Erythroblast (primary cell): ENCODE results near the gene CBARP.
"Not testable (repeated sequence)": the region's sequence is repeated elsewhere in the genome, so short reads cannot be mapped to it uniquely, and the experiment has no call there.

Experiments used
- DNase-seq, 2 experiments: peaks; one replicate each; lab custom pipeline; 2025; lab: John Stamatoyannopoulos, UW
- GATA1 ChIP-seq: IDR thresholded peaks from 2 replicates; pipeline ENCODE4 v1.6.1; 2011; ENCODE audit warnings: low read depth, mild to moderate bottlenecking, control low read depth, low read length, moderate library complexity
- POLR2A ChIP-seq: IDR thresholded peaks from 2 replicates; pipeline ENCODE4 v1.6.1; 2011; ENCODE audit warnings: mild to moderate bottlenecking, low read length

The CBARP gene

GRCh38 chr19:1248139-1248785, 10.5 kb upstream of the CBARP start, which contains the start of gene MIDN:
MIDN (plus strand) TSS chr19:1248583; CDS start chr19:1250297, 1,714 bp downstream.
- DNase-seq: peak; percentile 88 to 90
- TF ChIP-seq POLR2A (peak; percentile 28), GATA1 (no peak)

GRCh38 chr19:1247748-1248138, 9.9 kb upstream of the CBARP start:
- TF ChIP-seq POLR2A (no peak), GATA1 (no peak)
- DNase-seq: no peak

GRCh38 chr19:1246265-1247087, 8.7 kb upstream of the CBARP start:
- not testable (repeated sequence) for DNase-seq

DNA sequence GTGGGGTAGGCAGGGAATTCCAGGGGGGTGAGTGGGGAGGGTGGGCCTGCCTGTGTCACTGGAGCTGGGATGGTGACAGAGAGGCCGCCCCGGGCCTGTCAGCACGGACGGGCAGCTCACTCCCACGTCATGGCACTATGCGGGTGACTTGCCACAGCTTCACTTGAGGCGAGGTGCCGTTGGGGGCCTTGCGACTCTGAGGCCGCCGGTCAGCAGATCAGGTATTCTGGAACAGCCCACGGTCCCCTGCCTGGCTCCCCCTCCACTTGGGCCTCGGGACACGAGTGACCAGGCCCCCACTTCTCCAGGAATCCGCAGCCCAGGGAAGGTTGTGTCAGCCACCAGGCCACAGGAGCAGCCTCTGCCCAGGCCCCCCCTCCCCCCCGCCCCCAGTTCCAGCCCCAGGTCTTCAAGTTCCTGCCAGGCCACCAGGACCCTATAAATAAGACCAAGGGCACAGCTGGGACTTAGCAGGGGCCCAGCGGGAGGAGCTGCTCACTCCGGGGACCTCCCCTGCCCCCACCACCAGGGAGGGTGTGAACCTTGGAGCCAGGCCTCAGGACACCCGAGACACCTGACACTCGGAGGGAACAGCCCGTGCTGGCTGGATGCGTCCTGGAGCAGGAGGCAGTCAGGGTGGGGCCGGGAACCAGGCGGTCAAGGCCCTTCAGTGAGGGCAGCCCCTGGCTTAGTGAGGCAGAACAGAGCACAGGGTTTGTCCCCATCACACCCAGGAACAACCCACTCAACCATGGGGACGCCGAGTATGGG, 7.9 kb upstream of the CBARP start:
- TF ChIP-seq POLR2A (no peak), GATA1 (no peak)
- DNase-seq: no peak

DNA sequence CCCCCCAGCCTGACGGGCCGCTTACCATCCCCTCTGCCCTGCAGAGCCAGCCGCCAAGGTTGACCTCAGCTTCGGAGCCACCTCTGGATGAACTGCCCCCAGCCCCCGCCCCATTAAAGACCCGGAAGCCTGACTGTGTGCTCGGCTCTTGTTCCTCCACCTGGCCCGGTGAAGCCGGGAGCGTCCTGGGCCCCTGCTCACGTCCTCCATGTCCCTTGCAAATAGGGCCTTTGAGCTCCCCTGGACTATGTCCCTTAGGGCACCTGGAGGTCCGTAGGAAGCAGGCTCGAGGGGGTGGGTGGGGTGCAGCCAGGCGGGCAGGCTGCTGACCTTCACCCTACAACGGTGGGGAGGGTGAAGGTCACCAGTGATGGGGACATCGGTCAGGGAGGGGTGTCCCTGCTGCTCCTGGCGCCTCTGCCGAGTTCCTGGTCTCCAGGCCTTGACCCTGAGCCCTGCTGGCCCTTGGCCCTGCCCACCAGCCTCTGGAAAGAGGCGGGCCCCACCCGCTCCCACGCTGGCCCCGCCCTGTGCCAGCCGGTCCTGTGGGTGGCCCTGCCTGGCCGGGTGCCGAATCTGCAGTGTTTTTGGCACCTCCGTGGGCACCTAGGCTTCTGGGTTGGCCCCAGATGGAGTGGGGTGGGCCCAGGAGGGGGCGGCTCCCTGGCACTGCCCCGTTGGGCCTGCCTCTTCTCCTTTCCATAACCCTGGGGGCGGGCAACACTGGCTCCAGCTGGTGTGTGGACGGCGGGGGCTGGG, 7.1 kb upstream of the CBARP start:
- TF ChIP-seq POLR2A: peak; percentile 14
- TF ChIP-seq GATA1: no peak
- DNase-seq: no peak

DNA sequence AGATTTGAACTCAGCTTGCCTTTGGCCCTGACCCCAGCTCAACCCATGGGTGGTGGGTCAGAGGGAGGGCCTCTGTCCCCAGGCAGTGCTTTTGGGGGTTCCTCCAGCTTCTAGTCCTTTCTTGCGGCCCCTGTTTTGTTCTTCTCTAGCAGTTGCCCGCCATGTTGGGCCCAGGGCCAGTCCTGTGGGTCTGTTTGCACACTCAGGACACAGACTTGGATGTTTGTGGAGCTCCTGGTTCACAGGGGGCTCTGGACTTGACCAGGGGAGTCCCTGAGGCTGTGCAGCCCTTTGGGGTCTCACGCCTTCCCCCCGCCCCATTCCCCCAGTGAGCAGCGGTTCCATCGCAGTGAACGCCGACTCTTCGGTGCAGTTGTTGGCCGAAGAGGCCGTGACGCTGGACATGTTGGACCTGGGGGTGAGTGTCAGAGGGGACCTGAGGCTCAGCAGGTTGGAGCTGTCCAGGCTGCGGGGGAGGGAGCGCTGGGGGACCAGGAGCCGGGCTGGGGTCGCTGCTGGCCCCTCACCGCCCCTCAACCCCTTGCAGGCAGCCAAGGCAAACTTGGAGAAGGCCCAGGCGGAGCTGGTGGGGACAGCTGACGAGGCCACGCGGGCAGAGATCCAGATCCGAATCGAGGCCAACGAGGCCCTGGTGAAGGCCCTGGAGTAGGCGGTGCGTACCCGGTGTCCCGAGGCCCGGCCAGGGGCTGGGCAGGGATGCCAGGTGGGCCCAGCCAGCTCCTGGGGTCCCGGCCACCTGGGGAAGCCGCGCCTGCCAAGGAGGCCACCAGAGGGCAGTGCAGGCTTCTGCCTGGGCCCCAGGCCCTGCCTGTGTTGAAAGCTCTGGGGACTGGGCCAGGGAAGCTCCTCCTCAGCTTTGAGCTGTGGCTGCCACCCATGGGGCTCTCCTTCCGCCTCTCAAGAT, 6.2 kb upstream of the CBARP start:
- peak; percentile 86 to 92 for DNase-seq
- no peak for TF ChIP-seq GATA1
- no peak for TF ChIP-seq POLR2A

GRCh38 chr19:1241417-1242095, 3.8 kb upstream of the CBARP start, which contains the start of gene ATP5F1D:
ATP5F1D (plus strand) TSS chr19:1241751; CDS start chr19:1241851, 100 bp downstream.
- DNase-seq: peak; percentile 98
- TF ChIP-seq GATA1 (no peak), POLR2A (peak; percentile 72)

GRCh38 chr19:1240925-1241324, 3.1 kb upstream of the CBARP start:
- no peak for DNase-seq
- no peak for TF ChIP-seq POLR2A
- no peak for TF ChIP-seq GATA1

DNA sequence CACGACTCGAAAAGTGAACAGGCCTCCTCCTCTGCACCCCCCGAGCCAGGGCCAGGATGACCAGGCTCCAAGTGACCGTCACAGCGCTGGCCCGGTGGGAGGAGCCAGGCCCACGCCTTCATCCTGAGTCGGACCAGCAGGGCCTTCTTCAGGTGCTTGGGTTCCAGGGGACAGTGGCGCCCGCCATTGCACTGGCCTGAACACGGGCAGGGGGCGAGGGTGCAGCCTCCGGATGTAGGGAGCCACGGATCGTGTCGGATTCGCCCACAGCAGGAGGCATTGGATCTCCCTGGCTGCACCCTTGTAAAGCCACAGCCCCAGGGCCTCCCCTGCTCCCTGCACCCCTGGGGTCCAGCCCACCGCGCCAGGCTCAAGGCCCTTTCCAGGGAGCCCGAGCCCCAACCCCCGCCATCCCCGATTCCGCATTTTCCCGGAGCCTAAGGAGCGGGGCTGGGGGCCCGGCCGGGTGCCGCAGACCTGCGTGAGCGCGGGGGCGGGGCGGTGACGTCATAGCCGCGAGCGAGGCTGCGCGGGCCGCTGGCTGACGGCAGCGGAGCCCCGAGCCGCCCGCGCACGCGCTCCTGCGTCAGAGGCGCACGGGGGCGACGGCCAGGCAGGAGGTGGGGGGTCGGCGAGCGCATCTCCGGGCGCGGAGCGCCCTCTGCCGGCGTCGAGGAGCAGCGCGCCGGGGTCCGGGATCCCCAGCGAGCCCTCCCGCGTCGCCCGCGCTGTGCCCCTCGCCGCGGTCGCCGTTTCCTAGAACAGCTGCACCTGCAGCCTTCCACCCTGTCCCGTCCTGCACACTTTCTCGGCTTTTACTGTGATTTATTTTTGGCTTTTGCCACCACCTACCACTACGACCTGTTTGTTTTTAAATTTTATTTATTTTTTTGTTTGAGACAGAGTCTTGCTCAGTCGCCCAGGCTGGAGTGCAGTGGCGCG, 2.3 kb upstream of the CBARP start:
- TF ChIP-seq POLR2A (no peak), GATA1 (no peak)

DNA sequence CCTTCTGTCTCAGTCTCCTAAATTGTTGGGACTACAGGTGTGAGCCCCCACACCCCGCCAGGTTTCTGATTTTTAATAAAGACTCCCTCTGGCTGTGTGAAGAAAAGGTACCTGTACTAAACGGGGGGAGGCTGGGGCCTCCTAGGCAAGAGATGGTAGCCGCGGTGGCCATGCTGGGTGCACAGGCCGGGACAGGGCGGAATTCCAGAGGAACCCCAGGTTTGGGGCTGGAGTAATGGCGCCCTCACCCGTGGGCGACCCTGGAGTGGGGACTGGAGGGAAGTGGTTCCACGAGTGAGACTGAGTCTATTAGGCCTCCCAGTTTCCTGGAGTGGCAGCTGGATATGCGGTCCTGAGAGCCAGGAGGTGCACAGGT, 1.6 kb upstream of the CBARP start:
- DNase-seq: no peak
- TF ChIP-seq GATA1 (no peak), POLR2A (no peak)

More for the DNA sequence above, 2.3 kb upstream of the CBARP start:
- DNase-seq: peak; percentile 95 to 96
